Measurements from ENCODE around the gene KRT34.
"Not testable (repeated sequence)": the region's sequence is repeated elsewhere in the genome, so short reads cannot be mapped to it uniquely, and the experiment has no call there.

Gene KRT34

GRCh38 chr17:41381943-41382342 is at the start of gene KRT34:
Gene KRT34 (minus strand): TSS chr17:41382306. CDS start chr17:41382246, 60 bp downstream.
- H3K36me3 ChIP-seq (ENCODE audit: insufficient read depth); H4K20me1 ChIP-seq (ENCODE audit: insufficient read depth); H3K27me3 ChIP-seq (ENCODE audit: insufficient read depth, low read depth); H3K4me2 ChIP-seq; H2AFZ ChIP-seq (ENCODE audit: low read depth); H3K27ac ChIP-seq; H3K4me3 ChIP-seq (IDR thresholded peaks at IDR 0.05; ENCODE audit: insufficient read depth, low read depth, low read length); H3K79me2 ChIP-seq (ENCODE audit: insufficient read depth, low read depth); H3K4me1 ChIP-seq (ENCODE audit: low read depth, poor library complexity, severe bottlenecking); H3K9ac ChIP-seq: not testable (repeated sequence)

GRCh38 chr17:41430376-41430775 is 48.3 kb upstream of the KRT34 start:
- not testable (repeated sequence) for H3K4me2 ChIP-seq; H3K79me2 ChIP-seq (ENCODE audit: insufficient read depth, low read depth); H3K36me3 ChIP-seq (ENCODE audit: insufficient read depth); H3K27me3 ChIP-seq (ENCODE audit: insufficient read depth, low read depth); H3K4me3 ChIP-seq (IDR thresholded peaks at IDR 0.05; ENCODE audit: insufficient read depth, low read depth, low read length); H3K27ac ChIP-seq; H3K9ac ChIP-seq; H4K20me1 ChIP-seq (ENCODE audit: insufficient read depth); H2AFZ ChIP-seq (ENCODE audit: low read depth); H3K4me1 ChIP-seq (ENCODE audit: low read depth, poor library complexity, severe bottlenecking)

DNA sequence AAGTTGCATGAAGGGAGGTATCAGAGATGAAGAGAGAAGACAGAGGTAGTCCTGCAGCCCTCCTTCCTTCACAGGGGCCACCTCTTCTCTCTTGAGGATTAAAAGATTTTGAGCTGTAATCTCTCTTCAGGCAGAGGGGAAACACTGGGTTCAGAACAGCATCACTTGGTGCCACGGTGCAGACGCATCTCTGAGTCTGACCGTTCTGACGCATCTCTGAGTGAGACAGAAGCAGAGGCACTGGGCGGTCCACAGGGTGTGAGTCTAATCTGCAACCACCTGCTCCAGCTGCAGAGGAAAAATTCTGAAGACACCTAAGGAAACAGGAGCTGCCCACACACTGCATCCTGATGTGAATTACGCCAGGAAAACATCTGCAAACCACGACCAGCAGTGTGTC is 47.6 kb upstream of the KRT34 start:
- H3K36me3 ChIP-seq (ENCODE audit: insufficient read depth), result no peaks in the 10 kb centered on the region
- H3K79me2 ChIP-seq (ENCODE audit: insufficient read depth, low read depth), result no peaks in the 10 kb centered on the region
- no peaks in the 10 kb centered on the region for H3K4me1 ChIP-seq (ENCODE audit: low read depth, poor library complexity, severe bottlenecking)
- H3K27ac ChIP-seq, result no peak overlapping the region
- no peaks in the 10 kb centered on the region for H4K20me1 ChIP-seq (ENCODE audit: insufficient read depth)
- no peak overlapping the region for H2AFZ ChIP-seq (ENCODE audit: low read depth)
- no peak overlapping the region for H3K9ac ChIP-seq
- no peak overlapping the region for H3K4me3 ChIP-seq (IDR thresholded peaks at IDR 0.05; ENCODE audit: insufficient read depth, low read depth, low read length)
- H3K4me2 ChIP-seq, result no peak overlapping the region
- TF ChIP-seq, protein P1, sequence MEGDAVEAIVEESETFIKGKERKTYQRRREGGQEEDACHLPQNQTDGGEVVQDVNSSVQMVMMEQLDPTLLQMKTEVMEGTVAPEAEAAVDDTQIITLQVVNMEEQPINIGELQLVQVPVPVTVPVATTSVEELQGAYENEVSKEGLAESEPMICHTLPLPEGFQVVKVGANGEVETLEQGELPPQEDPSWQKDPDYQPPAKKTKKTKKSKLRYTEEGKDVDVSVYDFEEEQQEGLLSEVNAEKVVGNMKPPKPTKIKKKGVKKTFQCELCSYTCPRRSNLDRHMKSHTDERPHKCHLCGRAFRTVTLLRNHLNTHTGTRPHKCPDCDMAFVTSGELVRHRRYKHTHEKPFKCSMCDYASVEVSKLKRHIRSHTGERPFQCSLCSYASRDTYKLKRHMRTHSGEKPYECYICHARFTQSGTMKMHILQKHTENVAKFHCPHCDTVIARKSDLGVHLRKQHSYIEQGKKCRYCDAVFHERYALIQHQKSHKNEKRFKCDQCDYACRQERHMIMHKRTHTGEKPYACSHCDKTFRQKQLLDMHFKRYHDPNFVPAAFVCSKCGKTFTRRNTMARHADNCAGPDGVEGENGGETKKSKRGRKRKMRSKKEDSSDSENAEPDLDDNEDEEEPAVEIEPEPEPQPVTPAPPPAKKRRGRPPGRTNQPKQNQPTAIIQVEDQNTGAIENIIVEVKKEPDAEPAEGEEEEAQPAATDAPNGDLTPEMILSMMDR (conservative IDR thresholded peaks at IDR 0.05; ENCODE audit: low read depth, low read length), result no peak
- no peaks in the 10 kb centered on the region for H3K27me3 ChIP-seq (ENCODE audit: insufficient read depth, low read depth)

- no peaks in the 10 kb centered on the region for H4K20me1 ChIP-seq (ENCODE audit: insufficient read depth)
- H3K9ac ChIP-seq, result no peak overlapping the region
- no peaks in the 10 kb centered on the region for H3K4me1 ChIP-seq (ENCODE audit: low read depth, poor library complexity, severe bottlenecking)
- H3K27me3 ChIP-seq (ENCODE audit: insufficient read depth, low read depth), result no peaks in the 10 kb centered on the region
- no peaks in the 10 kb centered on the region for H3K36me3 ChIP-seq (ENCODE audit: insufficient read depth)
- TF ChIP-seq, protein P1 (conservative IDR thresholded peaks at IDR 0.05; ENCODE audit: low read depth, low read length), result no peak
- H3K4me2 ChIP-seq, result no peak overlapping the region
- no peak overlapping the region for H2AFZ ChIP-seq (ENCODE audit: low read depth)
- no peaks in the 10 kb centered on the region for H3K79me2 ChIP-seq (ENCODE audit: insufficient read depth, low read depth)
- H3K4me3 ChIP-seq (IDR thresholded peaks at IDR 0.05; ENCODE audit: insufficient read depth, low read depth, low read length), result no peak overlapping the region
- no peak overlapping the region for H3K27ac ChIP-seq
Measured at GRCh38 chr17:41428591-41429291, 46.6 kb upstream of the KRT34 start.

DNA sequence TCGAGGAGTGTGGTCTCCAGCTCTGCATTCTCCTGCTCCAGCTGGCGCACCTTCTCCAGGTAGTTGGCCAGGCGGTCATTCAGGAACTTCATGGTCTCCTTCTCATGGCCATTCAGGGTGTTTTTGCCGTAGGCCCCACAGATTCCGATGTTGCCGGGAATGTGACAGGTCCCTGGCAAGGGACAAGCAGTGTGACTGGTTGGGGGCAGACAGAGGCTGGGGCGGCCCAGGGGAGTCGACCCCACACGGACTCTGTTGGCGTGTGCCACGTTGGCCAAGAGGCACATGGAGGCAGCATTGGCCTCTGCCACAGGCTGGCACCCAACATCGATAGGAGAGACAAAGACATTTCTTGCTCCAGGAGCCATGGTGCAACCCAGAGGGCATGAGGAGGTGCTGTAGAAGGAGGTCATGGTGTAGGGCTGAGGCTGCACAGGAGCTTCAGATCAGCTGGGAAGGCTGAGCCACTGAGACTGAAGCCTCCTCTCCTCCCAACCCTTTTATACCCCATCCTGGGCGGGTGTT is 42.1 kb upstream of the KRT34 start, which contains the start of gene KRT37:
KRT37 (minus strand) TSS at position 475 of the 525 bp plus-strand sequence; CDS start at position 413, 62 bp downstream.
- TF ChIP-seq, protein P1 (conservative IDR thresholded peaks at IDR 0.05; ENCODE audit: low read depth, low read length), result no peak
- no peak within 1 kb of the TSS for H3K27ac ChIP-seq
- no peak within 1 kb of the TSS for H3K4me2 ChIP-seq
- H3K4me1 ChIP-seq (ENCODE audit: low read depth, poor library complexity, severe bottlenecking), result no peaks in the 10 kb centered on the region
- H3K36me3 ChIP-seq (ENCODE audit: insufficient read depth), result no peaks in the 10 kb centered on the region
- H2AFZ ChIP-seq (ENCODE audit: low read depth), result no peak within 1 kb of the TSS
- H3K79me2 ChIP-seq (ENCODE audit: insufficient read depth, low read depth), result no peaks in the 10 kb centered on the region
- no peak within 1 kb of the TSS for H3K9ac ChIP-seq
- H3K4me3 ChIP-seq (IDR thresholded peaks at IDR 0.05; ENCODE audit: insufficient read depth, low read depth, low read length), result no peak within 1 kb of the TSS
- H4K20me1 ChIP-seq (ENCODE audit: insufficient read depth), result no peaks in the 10 kb centered on the region
- no peaks in the 10 kb centered on the region; the same call in 1 of the 2 replicates for H3K27me3 ChIP-seq (ENCODE audit: insufficient read depth, low read depth)

GRCh38 chr17:41422586-41422985 is 40.5 kb upstream of the KRT34 start:
- H4K20me1 ChIP-seq (ENCODE audit: insufficient read depth); H3K4me3 ChIP-seq (IDR thresholded peaks at IDR 0.05; ENCODE audit: insufficient read depth, low read depth, low read length); H2AFZ ChIP-seq (ENCODE audit: low read depth); H3K4me1 ChIP-seq (ENCODE audit: low read depth, poor library complexity, severe bottlenecking); H3K27me3 ChIP-seq (ENCODE audit: insufficient read depth, low read depth); H3K9ac ChIP-seq; H3K79me2 ChIP-seq (ENCODE audit: insufficient read depth, low read depth); H3K4me2 ChIP-seq; H3K27ac ChIP-seq; H3K36me3 ChIP-seq (ENCODE audit: insufficient read depth): not testable (repeated sequence)

Data from KMS-11 (cell line).